Measurements from ENCODE around the gene TCF12.

- TF ChIP-seq CTCF (IDR thresholded peaks at IDR 0.05): no peak
- TF ChIP-seq POLR2AphosphoS5 (IDR thresholded peaks at IDR 0.05; ENCODE audit: low read depth, low read length): no peak
- TF ChIP-seq REST (IDR thresholded peaks at IDR 0.05; ENCODE audit: insufficient read depth in 1 of 2, low read depth in 2 of 2, low read length in 1 of 2): no peak
These were observed 48.9 kb downstream of the TCF12 start for GRCh38 chr15:56967336-56967735.
